Peyer's patch (tissue), 4 donors: Measurements from ENCODE around the gene THRA. TPM values are rescaled to one million over a fixed set of nuclear protein-coding genes. Genes with fewer than 3 reads are reported as not detected.

Experiments
- DNase-seq, 3 donors: peaks; one replicate each; pipeline ENCODE4 v3.0.0-alpha.2; 2017 to 2019
- H3K27ac ChIP-seq, 4 donors: fragments of 200-600 bp; sonication (generic); one replicate each; pipeline ENCODE4 v1.5.1; 2016 to 2019
- H3K27me3 ChIP-seq, 2 donors: fragments of 200-600 bp; sonication (generic); one replicate each; pipeline ENCODE4 v1.5.1; 2019
- H3K36me3 ChIP-seq, 3 donors: fragments of 200-600 bp; sonication (generic); one replicate each; pipeline ENCODE4 v1.5.1; 2016 to 2019
- H3K4me1 ChIP-seq, 4 donors: fragments of 200-600 bp; sonication (generic); one replicate each; pipeline ENCODE4 v1.5.1; 2016 to 2019
- H3K4me3 ChIP-seq, 4 donors: fragments of 200-600 bp; sonication (generic); 1 replicate in 3 of 4; 2 replicates in 1 of 4; pipeline ENCODE4 v1.5.1; 2016 to 2019; ENCODE audit warnings: mild to moderate bottlenecking in 1 of 4
- H3K9me3 ChIP-seq, 4 donors: fragments of 200-600 bp; sonication (generic); one replicate each; pipeline ENCODE4 v1.5.1; 2016 to 2019; ENCODE audit warnings: mild to moderate bottlenecking in 1 of 4
- CTCF ChIP-seq, 6 experiments: fragments of 450-650 bp in 4 of 6; fragments of 200-600 bp in 2 of 6; sonication (generic) in 1 of 6; IDR thresholded peaks; one replicate each; pipeline ENCODE4 v1.5.1; 2017 to 2019; ENCODE audit warnings: antibody characterized with exemption in 6 of 6, mild to moderate bottlenecking in 3 of 6, moderate library complexity in 1 of 6
- POLR2A ChIP-seq, 2 donors: fragments of 450-650 bp; IDR thresholded peaks; one replicate each; pipeline ENCODE4 v1.5.1; 2017; ENCODE audit warnings: antibody characterized with exemption in 2 of 2, mild to moderate bottlenecking in 2 of 2, moderate library complexity in 2 of 2
- total RNA-seq, 4 donors: library from RNA; depleted of rRNA; stranded (reverse); fragments of >200 nt; gene quantifications; one replicate each; pipeline ENCODE4 v1.1.0, GENCODE V29; 2016

The THRA gene
- total RNA-seq, 4 donors from 2014 or later: 43.4 to 80.5 (median 68.5) TPM

GRCh38 chr17:40112718-40113109 is 49.9 kb downstream of the THRA start:
- TF ChIP-seq POLR2A (IDR thresholded peaks at IDR 0.05) (no peak), CTCF (IDR thresholded peaks at IDR 0.05) (no peak)
- Histone ChIP-seq H3K27ac (peak overlapping the region; percentile 82 to 98 (median 88)), H3K4me1 (peaks cover 18 to 62% (median 35%) of the 10 kb centered on the region in 4 donors), H3K9me3 (no peaks in the 10 kb centered on the region), H3K4me3 (no peak overlapping the region), H3K36me3 (no peaks in the 10 kb centered on the region), H3K27me3 (no peaks in the 10 kb centered on the region)
- no peak for DNase-seq

DNA sequence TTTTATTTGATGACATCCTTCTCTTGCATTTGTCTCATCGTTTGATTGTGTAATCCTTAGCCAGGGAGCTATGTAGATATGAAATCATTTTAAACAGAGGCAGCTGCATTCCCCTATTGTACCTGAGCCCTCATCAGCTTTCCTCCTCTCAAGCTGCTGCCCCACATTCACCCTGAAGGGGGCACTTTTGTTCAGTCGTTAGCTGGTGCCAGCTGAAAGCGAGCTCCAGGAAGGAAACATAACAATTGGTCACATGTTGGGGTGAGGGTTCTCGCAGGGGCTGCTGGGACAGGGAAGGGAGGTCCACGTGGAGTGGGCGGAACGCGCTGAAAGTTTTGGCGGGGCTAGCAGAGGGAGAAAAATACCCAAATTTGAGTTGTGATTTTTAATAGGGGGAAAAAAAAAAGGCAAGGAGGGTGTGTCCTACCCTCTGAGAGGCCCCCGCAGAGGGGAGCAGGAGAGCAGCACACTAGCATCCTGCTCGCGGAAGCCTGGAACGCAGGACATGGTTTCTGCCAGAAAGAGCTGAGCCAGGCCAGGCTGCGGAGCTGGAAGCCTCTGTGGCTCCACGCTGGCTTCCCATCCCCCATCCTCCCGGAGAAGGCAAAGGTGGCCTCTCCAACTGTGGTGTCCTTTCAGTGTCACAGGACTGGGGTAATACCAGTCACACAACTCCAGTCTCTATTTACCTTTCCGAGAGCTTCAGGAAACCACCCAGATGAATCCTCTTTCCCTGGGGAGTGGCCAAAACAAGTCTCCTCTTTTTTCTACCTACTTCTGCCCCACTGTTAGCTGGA is 50.5 kb downstream of the THRA start:
- no peaks in the 10 kb centered on the region for H3K9me3 ChIP-seq
- peak overlapping the region; percentile 32 to 53 (median 46) for H3K4me3 ChIP-seq
- TF ChIP-seq CTCF (IDR thresholded peaks at IDR 0.05) (peak; percentile 79 to 99 (median 98)), POLR2A (IDR thresholded peaks at IDR 0.05) (peak in 1 of 2 donors; percentile 35)
- peak; percentile 90 to 98 (median 95) for DNase-seq
- H3K36me3 ChIP-seq: no peaks in the 10 kb centered on the region
- H3K27ac ChIP-seq: peak overlapping the region; percentile 82 to 98 (median 88)
- peaks cover 17 to 58% (median 31%) of the 10 kb centered on the region in 4 donors for H3K4me1 ChIP-seq
- no peaks in the 10 kb centered on the region for H3K27me3 ChIP-seq

DNA sequence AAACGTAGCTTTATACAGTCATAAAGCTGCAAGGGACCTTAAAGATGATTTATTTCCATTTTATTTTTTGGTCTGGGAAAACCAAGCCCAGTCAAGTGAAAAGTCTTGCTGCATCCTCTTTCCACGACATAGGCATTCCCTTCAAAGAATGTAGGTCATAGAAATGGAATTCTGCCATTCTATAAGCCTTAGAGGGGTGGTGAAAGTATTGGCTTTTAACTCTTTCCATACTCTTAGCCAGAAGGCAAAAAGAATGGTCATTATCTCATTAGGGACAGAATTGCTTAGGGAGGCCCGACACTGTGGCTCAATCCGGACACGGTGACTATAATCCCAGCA is 51.1 kb downstream of the THRA start:
- H3K27me3 ChIP-seq: no peaks in the 10 kb centered on the region
- peaks cover 11 to 52% (median 25%) of the 10 kb centered on the region in 4 donors for H3K4me1 ChIP-seq
- no peak for DNase-seq
- H3K27ac ChIP-seq: peak overlapping the region; percentile 82 to 98 (median 88)
- TF ChIP-seq POLR2A (IDR thresholded peaks at IDR 0.05): no peak
- peak overlapping the region in 2 of 4 donors; percentile 49 to 53 for H3K4me3 ChIP-seq
- no peaks in the 10 kb centered on the region for H3K9me3 ChIP-seq
- H3K36me3 ChIP-seq: no peaks in the 10 kb centered on the region

- H3K4me1 ChIP-seq: peaks cover 7 to 41% (median 18%) of the 10 kb centered on the region in 4 donors
Observed at GRCh38 chr17:40115101-40115436, 52.3 kb downstream of the THRA start.

GRCh38 chr17:40121181-40122135 is 58.7 kb downstream of the THRA start, which contains the start of gene MSL1:
Gene MSL1 (plus strand): TSS chr17:40121971. CDS start chr17:40122613, 642 bp downstream.
- H3K4me1 ChIP-seq: peaks cover 0 to 28% (median 3%) of the 10 kb centered on the region in 4 donors
- peak within 1 kb of the TSS; percentile 89 to 99 (median 97) for H3K27ac ChIP-seq
- peak; percentile 80 to 94 (median 91) for DNase-seq
- H3K27me3 ChIP-seq: no peaks in the 10 kb centered on the region
- H3K36me3 ChIP-seq: peaks cover 0 to 9% (median 0%) of the 10 kb centered on the region in 3 donors
- TF ChIP-seq CTCF (IDR thresholded peaks at IDR 0.05) (peak in 1 of 6 experiments; percentile 7), POLR2A (IDR thresholded peaks at IDR 0.05) (peak; percentile 51 to 84)
- H3K4me3 ChIP-seq: peak within 1 kb of the TSS; percentile 95 to 99 (median 98)
- H3K9me3 ChIP-seq: no peaks in the 10 kb centered on the region

More at GRCh38 chr17:40115101-40115436, 52.3 kb downstream of the THRA start:
- no peak overlapping the region for H3K27ac ChIP-seq
- no peak overlapping the region for H3K4me3 ChIP-seq
- no peaks in the 10 kb centered on the region for H3K36me3 ChIP-seq
- H3K27me3 ChIP-seq: no peaks in the 10 kb centered on the region
- TF ChIP-seq CTCF (IDR thresholded peaks at IDR 0.05) (no peak), POLR2A (IDR thresholded peaks at IDR 0.05) (no peak)
- no peak for DNase-seq
- no peaks in the 10 kb centered on the region for H3K9me3 ChIP-seq
